Left lung (tissue), 10 donors: Measurements from ENCODE around the gene NDC1. TPM values are rescaled to one million over a fixed set of nuclear protein-coding genes. Genes with fewer than 3 reads are reported as not detected.

Experiments used
- ATAC-seq: fragments of 200-7000 bp; cut with Tn5 transposase; one replicate; pipeline ENCODE4 v1.9.1; 2020; ENCODE audit warnings: moderate library complexity
- DNase-seq, 4 donors: peaks; one replicate each; pipeline ENCODE4 v3.0.0-alpha.2; 2013 to 2020
- H3K27ac ChIP-seq, 2 donors: fragments of 200-600 bp; sonication (generic) in 1 of 2; one replicate each; pipeline versions ENCODE4 v1.5.0 to v1.8.0; 2020 to 2021
- H3K27me3 ChIP-seq, 2 donors: fragments of 200-600 bp; sonication (generic) in 1 of 2; one replicate each; pipeline versions ENCODE4 v1.5.0 to v1.8.0; 2020 to 2021
- H3K36me3 ChIP-seq, 2 donors: fragments of 200-600 bp; sonication (generic) in 1 of 2; one replicate each; pipeline versions ENCODE4 v1.5.0 to v1.8.0; 2020 to 2021
- H3K4me1 ChIP-seq, 2 donors: fragments of 200-600 bp; one replicate each; pipeline ENCODE4 v1.8.0; 2021
- H3K4me3 ChIP-seq, 2 donors: fragments of 200-600 bp; sonication (generic) in 1 of 2; one replicate each; pipeline versions ENCODE4 v1.5.0 to v1.8.0; 2020 to 2021; ENCODE audit warnings: mild to moderate bottlenecking in 1 of 2
- H3K9me3 ChIP-seq, 2 donors: fragments of 200-600 bp; sonication (generic) in 1 of 2; one replicate each; pipeline versions ENCODE4 v1.5.0 to v1.8.0; 2020 to 2021
- CTCF ChIP-seq, 2 donors: fragments of 200-600 bp; sonication (generic) in 1 of 2; IDR thresholded peaks; one replicate each; pipeline versions ENCODE4 v1.5.0 to v1.8.0; 2021; ENCODE audit warnings: antibody characterized with exemption in 2 of 2
- intact Hi-C, 2 donors: fragments of 100-400 bp; cut with DNase I; formaldehyde crosslinking; loops; one replicate each; pipeline versions ENCODE4 v1.11.2 to v1.14.2; 2022
- polyA plus RNA-seq, 6 donors: library from polyadenylated mRNA; unstranded; fragments of 120-200 nt; gene quantifications; one replicate each; pipeline ENCODE4 v1.2.1, GENCODE V29; 2013; ENCODE audit not compliant: insufficient read length in 6 of 6
- total RNA-seq, 2 donors: library from RNA; stranded (reverse); fragmentation: NEBNext Ultra II Directional; extraction: Animal tissue kit (Norgen Biotek cat#: 25700); gene quantifications; one replicate each; pipeline ENCODE4 v1.2.1, GENCODE V29; 2021
- donor health status: DM: no; HTN: yes; CAD: no.
- donor health status: DM: no; HTN: no; CAD: no.

The NDC1 gene
- total and polyA plus RNA-seq, 8 donors = 9.1 to 27.4 (median 20.6) TPM

- H3K4me1 ChIP-seq = no peaks in the 10 kb centered on the region
- H3K4me3 ChIP-seq = no peak overlapping the region
- no peak for TF ChIP-seq CTCF (IDR thresholded peaks at IDR 0.05)
- no peak for DNase-seq
- no peaks in the 10 kb centered on the region for H3K9me3 ChIP-seq
- H3K27ac ChIP-seq = no peak overlapping the region
- ATAC-seq = no peak
- no peaks in the 10 kb centered on the region for H3K27me3 ChIP-seq
- intact Hi-C loops = no loop called here
- peaks cover 0 to 80% of the 10 kb centered on the region in 2 donors for H3K36me3 ChIP-seq
Observed at GRCh38 chr1:53804181-53804580, 33.9 kb downstream of the NDC1 start.

- no peak overlapping the region for H3K4me3 ChIP-seq
- no peak overlapping the region for H3K27ac ChIP-seq
- intact Hi-C loops = no loop called here
Observed at GRCh38 chr1:53800621-53801020, 37.5 kb downstream of the NDC1 start.

GRCh38 chr1:53799141-53799540 lies 39.0 kb downstream of the NDC1 start:
- H3K9me3 ChIP-seq = no peaks in the 10 kb centered on the region
- H3K27me3 ChIP-seq = no peaks in the 10 kb centered on the region
- H3K4me3 ChIP-seq = no peak overlapping the region
- H3K36me3 ChIP-seq = peaks cover 0 to 73% of the 10 kb centered on the region in 2 donors
- no peak overlapping the region for H3K27ac ChIP-seq
- no peak for DNase-seq
- TF ChIP-seq CTCF (IDR thresholded peaks at IDR 0.05) = no peak
- ATAC-seq = no peak
- no peaks in the 10 kb centered on the region for H3K4me1 ChIP-seq
- intact Hi-C loops = no loop called here

More at GRCh38 chr1:53800621-53801020, 37.5 kb downstream of the NDC1 start:
- H3K4me1 ChIP-seq = no peaks in the 10 kb centered on the region
- ATAC-seq (no peak), DNase-seq (no peak)
- H3K9me3 ChIP-seq = no peaks in the 10 kb centered on the region
- H3K27me3 ChIP-seq = no peaks in the 10 kb centered on the region
- no peak for TF ChIP-seq CTCF (IDR thresholded peaks at IDR 0.05)
- peaks cover 0 to 82% of the 10 kb centered on the region in 2 donors for H3K36me3 ChIP-seq

GRCh38 chr1:53792806-53793205 lies 45.3 kb downstream of the NDC1 start:
- intact Hi-C loops = no loop called here
- Histone ChIP-seq H3K4me3 (no peak overlapping the region), H3K36me3 (peaks cover 0 to 64% of the 10 kb centered on the region in 2 donors), H3K9me3 (no peaks in the 10 kb centered on the region), H3K27ac (no peak overlapping the region), H3K27me3 (no peaks in the 10 kb centered on the region), H3K4me1 (no peaks in the 10 kb centered on the region)
- DNase-seq = no peak
- no peak for TF ChIP-seq CTCF (IDR thresholded peaks at IDR 0.05)
- no peak for ATAC-seq

- no peaks in the 10 kb centered on the region for H3K4me1 ChIP-seq
- H3K9me3 ChIP-seq = no peaks in the 10 kb centered on the region
- H3K36me3 ChIP-seq = peaks cover 0 to 78% of the 10 kb centered on the region in 2 donors
- no peak for TF ChIP-seq CTCF (IDR thresholded peaks at IDR 0.05)
- no peak overlapping the region for H3K4me3 ChIP-seq
- DNase-seq (no peak), ATAC-seq (no peak)
- H3K27ac ChIP-seq = no peak overlapping the region
- no peaks in the 10 kb centered on the region for H3K27me3 ChIP-seq
- intact Hi-C loops = no loop called here
Observed at GRCh38 chr1:53787655-53788054, 50.4 kb downstream of the NDC1 start.
